Tibial nerve (tissue), 4 donors: ENCODE data around the gene KLHL18. TPM values are rescaled to one million over a fixed set of nuclear protein-coding genes. Genes with fewer than 3 reads are reported as not detected.

Experiments used
- DNase-seq, 2 donors: peaks; one replicate each; pipeline ENCODE4 v3.0.0-alpha.2; 2019; ENCODE audit warnings: low spot score in 2 of 2
- H3K27ac ChIP-seq, 4 donors: fragments of 200-600 bp; sonication (generic) in 3 of 4; one replicate each; pipeline ENCODE4 v1.5.1; 2017 to 2019; ENCODE audit warnings: mild to moderate bottlenecking in 1 of 4
- H3K27me3 ChIP-seq, 2 donors: fragments of 200-600 bp; sonication (generic) in 1 of 2; one replicate each; pipeline versions ENCODE4 v1.5.1 to v1.6.0; 2017 to 2019
- H3K36me3 ChIP-seq, 3 donors: fragments of 200-600 bp; sonication (generic); one replicate each; pipeline ENCODE4 v1.5.1; 2018 to 2019
- H3K4me1 ChIP-seq, 4 donors: fragments of 200-600 bp; sonication (generic) in 3 of 4; one replicate each; pipeline ENCODE4 v1.5.1; 2017 to 2019
- H3K4me3 ChIP-seq, 4 donors: fragments of 200-600 bp; sonication (generic) in 3 of 4; one replicate each; pipeline ENCODE4 v1.5.1; 2017 to 2019; ENCODE audit warnings: mild to moderate bottlenecking in 1 of 4, moderate library complexity in 1 of 4
- H3K9me3 ChIP-seq, 4 donors: fragments of 200-600 bp; sonication (generic) in 3 of 4; one replicate each; pipeline ENCODE4 v1.5.1; 2017 to 2019
- EP300 ChIP-seq, 2 donors: sonication (generic); formaldehyde crosslinking; IDR thresholded peaks; one replicate each; pipeline ENCODE4 v1.6.1; 2017; ENCODE audit warnings: antibody characterized with exemption in 2 of 2, mild to moderate bottlenecking in 1 of 2
- POLR2A ChIP-seq, 2 donors: fragments of 450-650 bp; IDR thresholded peaks; one replicate each; pipeline ENCODE4 v1.6.1; 2017; ENCODE audit warnings: antibody characterized with exemption in 2 of 2, mild to moderate bottlenecking in 2 of 2, moderate library complexity in 2 of 2
- WGBS, 2 donors: methylation state at CpG; one replicate each; pipeline ENCODE4 v1.1.5; 2018; 5-methylcytosine and 5-hydroxymethylcytosine counted together
- total RNA-seq, 4 donors: library from RNA; depleted of rRNA; stranded (reverse); fragments of >200 nt; gene quantifications; one replicate each; pipeline ENCODE4 v1.1.0, GENCODE V29; 2016
- TF ChIP-seq, protein P1 (sequence below), 5 experiments: fragments of 200-600 bp in 3 of 5; fragments of 450-650 bp in 2 of 5; sonication (generic) in 3 of 5; IDR thresholded peaks; one replicate each; pipeline ENCODE4 v1.5.1; 2016 to 2019; ENCODE audit warnings: antibody characterized with exemption in 5 of 5, mild to moderate bottlenecking in 3 of 5, moderate library complexity in 2 of 5

Gene KLHL18
- total RNA-seq, 4 donors from 2014 or later = 8.2 to 17.7 (median 13.7) TPM

DNA sequence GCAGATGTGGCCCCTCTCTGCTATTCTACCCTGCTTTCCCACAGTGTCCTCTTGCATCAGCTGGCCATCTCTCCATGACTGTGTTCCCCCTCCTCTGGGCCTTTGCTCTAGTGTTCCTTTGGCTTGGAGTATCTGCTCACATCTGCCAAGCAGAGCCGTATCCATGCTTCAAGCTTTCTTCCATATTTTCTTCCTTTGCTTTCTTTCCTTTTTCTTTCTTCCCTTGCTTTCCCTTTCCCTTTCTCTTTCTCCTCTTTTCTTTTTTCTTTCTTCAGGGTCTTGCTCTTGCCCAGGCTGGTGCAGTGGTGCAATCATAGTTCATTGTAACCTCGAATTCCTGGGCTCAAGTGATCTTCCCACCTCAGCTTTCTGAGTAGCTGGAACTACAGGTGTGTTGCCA is 12.6 kb downstream of the KLHL18 start:
- WGBS, 2 donors = 87 to 90% methylated on average over 2 of the region's 2 CpGs
- Histone ChIP-seq H3K4me1 (peaks cover 0 to 22% (median 2%) of the 10 kb centered on the region in 4 donors), H3K4me3 (no peak overlapping the region), H3K27me3 (no peaks in the 10 kb centered on the region), H3K36me3 (no peaks in the 10 kb centered on the region), H3K9me3 (no peaks in the 10 kb centered on the region), H3K27ac (no peak overlapping the region)
- DNase-seq = no peak
- TF ChIP-seq, protein P1, sequence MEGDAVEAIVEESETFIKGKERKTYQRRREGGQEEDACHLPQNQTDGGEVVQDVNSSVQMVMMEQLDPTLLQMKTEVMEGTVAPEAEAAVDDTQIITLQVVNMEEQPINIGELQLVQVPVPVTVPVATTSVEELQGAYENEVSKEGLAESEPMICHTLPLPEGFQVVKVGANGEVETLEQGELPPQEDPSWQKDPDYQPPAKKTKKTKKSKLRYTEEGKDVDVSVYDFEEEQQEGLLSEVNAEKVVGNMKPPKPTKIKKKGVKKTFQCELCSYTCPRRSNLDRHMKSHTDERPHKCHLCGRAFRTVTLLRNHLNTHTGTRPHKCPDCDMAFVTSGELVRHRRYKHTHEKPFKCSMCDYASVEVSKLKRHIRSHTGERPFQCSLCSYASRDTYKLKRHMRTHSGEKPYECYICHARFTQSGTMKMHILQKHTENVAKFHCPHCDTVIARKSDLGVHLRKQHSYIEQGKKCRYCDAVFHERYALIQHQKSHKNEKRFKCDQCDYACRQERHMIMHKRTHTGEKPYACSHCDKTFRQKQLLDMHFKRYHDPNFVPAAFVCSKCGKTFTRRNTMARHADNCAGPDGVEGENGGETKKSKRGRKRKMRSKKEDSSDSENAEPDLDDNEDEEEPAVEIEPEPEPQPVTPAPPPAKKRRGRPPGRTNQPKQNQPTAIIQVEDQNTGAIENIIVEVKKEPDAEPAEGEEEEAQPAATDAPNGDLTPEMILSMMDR (IDR thresholded peaks at IDR 0.05) = no peak
- TF ChIP-seq EP300 (IDR thresholded peaks at IDR 0.05) (no peak), POLR2A (IDR thresholded peaks at IDR 0.05) (no peak)

DNA sequence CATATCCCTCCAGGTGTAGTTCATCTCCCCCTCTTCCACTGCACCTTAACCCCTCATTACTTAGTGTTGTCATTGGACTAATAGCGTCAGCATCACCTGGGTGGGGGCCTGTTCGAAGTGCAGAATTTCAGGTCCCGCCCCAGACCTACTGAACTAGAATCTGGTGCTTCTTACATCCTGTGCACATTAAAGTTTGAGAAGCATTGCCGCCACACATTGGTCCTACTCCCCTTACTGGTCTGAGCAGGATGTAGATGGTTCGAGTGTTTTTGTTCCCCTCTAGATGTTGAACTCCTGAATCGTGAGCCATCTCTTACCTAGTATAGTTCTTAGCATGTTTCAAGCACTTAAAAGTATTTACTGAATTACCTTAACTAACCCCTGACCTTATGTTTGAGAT is 13.2 kb downstream of the KLHL18 start:
- peaks cover 0 to 22% (median 2%) of the 10 kb centered on the region in 4 donors for H3K4me1 ChIP-seq
- TF ChIP-seq, protein P1 (IDR thresholded peaks at IDR 0.05) = no peak
- TF ChIP-seq POLR2A (IDR thresholded peaks at IDR 0.05) (no peak), EP300 (IDR thresholded peaks at IDR 0.05) (no peak)

DNA sequence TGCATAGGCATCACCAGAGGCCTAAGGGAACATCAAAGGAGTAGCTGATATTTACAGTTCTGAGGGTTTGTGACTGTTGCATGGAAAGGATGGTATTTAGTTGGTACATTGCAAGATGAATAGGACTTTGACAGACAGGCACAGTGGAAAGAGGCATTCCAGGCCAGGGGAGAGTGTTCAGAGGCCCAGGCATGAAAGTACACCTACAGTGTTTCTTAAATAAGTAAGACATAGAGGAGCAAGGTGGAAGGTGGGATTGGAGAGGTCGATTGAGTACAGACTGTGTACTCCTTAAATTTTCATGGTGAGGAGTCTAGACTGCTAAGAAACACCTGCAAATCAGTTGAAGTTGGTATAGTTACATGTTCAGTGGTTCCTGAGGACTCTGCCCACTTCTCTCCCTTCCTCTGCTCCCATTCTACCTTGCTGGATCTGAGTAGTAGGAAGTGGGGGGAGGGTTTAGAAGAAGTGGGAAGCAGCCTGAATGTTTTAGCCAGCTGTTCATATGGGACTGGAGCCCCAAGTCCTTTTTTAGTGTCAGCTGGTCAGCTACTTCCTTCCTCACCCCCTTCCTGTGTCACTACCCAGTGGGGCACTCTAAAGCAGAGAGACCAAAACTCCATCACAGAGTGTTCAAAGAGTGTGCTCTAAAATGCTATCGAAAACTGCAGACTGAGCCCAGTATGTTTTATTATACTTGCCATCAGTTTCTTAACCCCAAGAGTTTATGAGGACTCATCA is 14.0 kb downstream of the KLHL18 start:
- Histone ChIP-seq H3K36me3 (peaks cover 0 to 2% (median 0%) of the 10 kb centered on the region in 3 donors), H3K4me1 (peaks cover 0 to 22% (median 2%) of the 10 kb centered on the region in 4 donors), H3K27me3 (no peaks in the 10 kb centered on the region), H3K27ac (no peak overlapping the region), H3K9me3 (no peaks in the 10 kb centered on the region), H3K4me3 (no peak overlapping the region)
- no peak for DNase-seq
- TF ChIP-seq, protein P1 (IDR thresholded peaks at IDR 0.05) = no peak
- TF ChIP-seq POLR2A (IDR thresholded peaks at IDR 0.05) (no peak), EP300 (IDR thresholded peaks at IDR 0.05) (no peak)
- 87 to 93% methylated on average over 2 of the region's 2 CpGs for WGBS, 2 donors

More for the DNA sequence above, 13.2 kb downstream of the KLHL18 start:
- Histone ChIP-seq H3K9me3 (no peaks in the 10 kb centered on the region), H3K4me3 (no peak overlapping the region), H3K27ac (no peak overlapping the region), H3K36me3 (no peaks in the 10 kb centered on the region), H3K27me3 (no peaks in the 10 kb centered on the region)
- WGBS, 2 donors = 95% methylated on average over 6 of the region's 6 CpGs
- no peak for DNase-seq

DNA sequence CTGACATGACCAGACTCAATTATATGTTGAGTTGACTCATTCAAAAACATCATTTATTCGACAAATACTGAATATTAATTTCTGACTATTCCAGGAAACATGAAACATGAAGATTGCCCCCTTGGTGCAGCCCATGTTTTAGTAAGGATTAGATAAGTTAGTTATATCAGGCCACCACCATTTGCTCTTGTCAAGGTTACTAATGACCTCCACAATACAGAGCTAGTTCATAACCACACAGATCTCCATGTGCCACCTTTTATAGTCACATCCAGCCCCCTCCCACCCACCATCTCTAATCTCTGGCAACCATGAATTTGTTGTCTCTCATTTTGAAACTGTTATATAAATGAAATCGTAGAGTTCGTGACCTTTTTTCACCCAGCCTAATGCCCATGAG is 15.7 kb downstream of the KLHL18 start:
- peaks cover 0 to 19% (median 0%) of the 10 kb centered on the region in 3 donors for H3K36me3 ChIP-seq
- no peak for TF ChIP-seq EP300 (IDR thresholded peaks at IDR 0.05)
- TF ChIP-seq, protein P1 (IDR thresholded peaks at IDR 0.05) = no peak
- no peaks in the 10 kb centered on the region for H3K27me3 ChIP-seq
- peaks cover 0 to 18% (median 2%) of the 10 kb centered on the region in 4 donors for H3K4me1 ChIP-seq
- no peaks in the 10 kb centered on the region for H3K9me3 ChIP-seq
- no peak overlapping the region for H3K4me3 ChIP-seq
- no peak overlapping the region for H3K27ac ChIP-seq
- WGBS, 2 donors = 87 to 91% methylated on average over 3 of the region's 3 CpGs
- DNase-seq = no peak
